SU-DHL-6 (cell line): ENCODE measurements around the gene VDAC1.

Source experiments
- CTCF ChIP-seq: fragments of 200-600 bp; sonication (generic); IDR thresholded peaks from one replicate; pipeline ENCODE4 v1.5.1; 2017; ENCODE audit warnings: antibody characterized with exemption, mild to moderate bottlenecking, low read length, moderate library complexity; ENCODE audit not compliant: insufficient read depth, poor library complexity, severe bottlenecking
- EZH2phosphoT487 ChIP-seq: fragments of 200-600 bp; sonication (generic), shearing (Covaris generic); conservative IDR thresholded peaks from 2 replicates; pipeline ENCODE4 v1.6.1; 2018; ENCODE audit warnings: mild to moderate bottlenecking, antibody characterized with exemption, low read length, moderate library complexity, mixed read lengths

GRCh38 chr5:134041570-134042411 lies 37.0 kb upstream of the VDAC1 start:
- TF ChIP-seq CTCF, result no peak
- no peak for TF ChIP-seq EZH2phosphoT487
